Stimulated activated CD4-positive, alpha-beta T cell treated with anti-CD3 and anti-CD28 coated beads, TNF-alpha, amount 100 ng/mL, for 1 hour (primary cell): Measurements from ENCODE around the gene B9D1.

ENCODE experiments used
- DNase-seq, 3 donors: peaks; one replicate each; pipeline ENCODE4 v3.0.0-alpha.2; 2020; ENCODE audit warnings: low read depth in 3 of 3, low spot score in 1 of 3

The B9D1 gene

DNA sequence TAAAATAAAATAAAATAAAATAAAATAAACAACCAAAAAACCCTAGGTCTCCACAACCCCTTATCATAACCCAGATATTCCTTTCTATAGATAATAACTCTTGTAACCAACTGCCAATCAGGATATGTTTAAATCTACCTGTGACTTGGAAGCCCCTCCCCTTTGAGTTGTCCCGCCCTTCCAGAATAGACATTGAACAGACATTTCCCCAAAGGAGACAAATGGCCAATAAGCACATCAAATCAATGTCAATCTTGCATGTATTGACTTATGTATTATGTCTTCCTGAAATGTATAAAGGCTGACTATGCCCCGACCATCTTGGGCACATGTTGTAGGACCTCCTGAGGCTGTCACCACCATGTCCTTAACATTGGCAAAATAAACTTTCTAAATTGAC is 14.3 kb upstream of the B9D1 start:
- DNase-seq = no peak

GRCh38 chr17:19375732-19376131 is 13.2 kb upstream of the B9D1 start:
- no peak for DNase-seq

GRCh38 chr17:19374136-19374535 is 11.6 kb upstream of the B9D1 start:
- DNase-seq = no peak

- DNase-seq = no peak
Observed at GRCh38 chr17:19372866-19373504, 10.5 kb upstream of the B9D1 start.

DNA sequence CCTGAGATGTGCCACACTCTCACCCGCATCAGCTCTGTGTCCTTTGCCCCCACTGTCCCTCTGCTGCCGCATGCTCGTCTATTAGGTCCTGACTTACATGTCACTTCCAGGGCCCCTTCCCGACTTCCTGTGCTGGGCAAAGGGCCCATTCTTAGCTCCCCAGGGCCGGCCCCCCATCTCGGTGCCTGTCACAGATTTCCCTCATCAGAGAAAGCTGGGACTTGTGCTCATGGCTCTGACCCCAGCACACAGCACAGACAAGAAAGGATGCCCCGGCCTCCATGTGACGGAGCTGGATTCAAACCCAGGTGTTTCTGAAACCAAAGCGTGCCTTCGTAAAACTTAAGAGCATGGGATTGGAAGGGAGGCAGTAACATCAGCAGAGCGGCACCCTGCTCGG is 9.9 kb upstream of the B9D1 start:
- DNase-seq = no peak

- DNase-seq = no peak
Observed at GRCh38 chr17:19372011-19372370, 9.5 kb upstream of the B9D1 start.

GRCh38 chr17:19371259-19372010 is 8.9 kb upstream of the B9D1 start:
- DNase-seq = no peak

DNA sequence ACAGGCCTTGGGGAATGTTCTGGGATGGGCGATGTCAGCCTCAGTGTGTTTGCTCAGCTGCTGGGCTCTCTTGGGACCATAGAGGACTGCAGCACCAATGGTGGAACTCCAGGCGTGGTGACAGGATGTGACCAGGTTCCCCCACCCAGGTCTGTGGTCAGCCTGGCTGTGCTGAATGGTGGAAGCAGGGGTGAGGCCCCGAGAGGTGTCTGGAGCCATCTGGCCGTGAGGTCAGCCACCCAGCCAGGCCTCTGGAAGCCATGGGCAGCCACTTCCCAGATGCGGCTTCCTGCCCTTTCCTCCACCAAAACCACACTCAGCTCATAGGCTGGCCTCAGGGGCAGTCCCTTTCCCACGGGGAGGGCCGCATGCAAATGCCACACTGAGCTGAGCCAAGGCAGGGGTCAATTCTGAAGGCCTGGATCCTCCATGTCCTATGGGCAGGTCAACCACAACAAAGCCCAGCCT is 8.0 kb upstream of the B9D1 start:
- DNase-seq = no peak

- no peak for DNase-seq
Observed at GRCh38 chr17:19369846-19370492, 7.4 kb upstream of the B9D1 start.

DNA sequence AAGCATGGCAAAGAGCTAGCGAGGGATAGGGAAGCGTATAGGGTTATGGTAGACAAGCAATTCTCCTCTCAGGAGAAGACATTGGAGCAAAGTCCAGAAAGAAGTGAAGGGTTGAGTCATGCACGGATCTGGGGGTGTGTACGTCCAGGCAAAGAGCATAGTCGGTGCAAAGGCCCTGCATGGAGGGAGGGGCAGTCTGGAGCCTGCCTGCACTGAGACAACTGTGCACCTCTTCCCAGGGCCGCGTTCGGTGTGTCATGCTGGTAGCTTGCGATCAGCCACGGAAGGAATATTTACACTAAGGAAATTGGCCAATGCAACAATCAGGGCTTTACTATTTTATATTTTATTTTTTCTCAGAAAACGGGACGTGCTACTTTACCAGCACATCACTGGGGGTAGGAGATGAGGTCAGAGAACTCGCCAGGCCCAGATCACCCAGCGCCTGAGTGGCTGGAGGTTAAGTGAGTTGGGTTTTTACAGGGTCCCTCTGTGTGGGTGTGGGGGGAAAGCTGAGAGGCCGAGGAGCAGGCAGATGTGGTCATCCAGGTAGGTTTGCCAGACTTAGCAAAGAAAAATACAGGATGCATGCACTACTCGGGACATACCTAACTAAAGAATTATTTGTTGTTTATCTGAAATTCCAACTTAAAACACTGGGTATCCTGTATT is 6.7 kb upstream of the B9D1 start:
- no peak for DNase-seq

DNA sequence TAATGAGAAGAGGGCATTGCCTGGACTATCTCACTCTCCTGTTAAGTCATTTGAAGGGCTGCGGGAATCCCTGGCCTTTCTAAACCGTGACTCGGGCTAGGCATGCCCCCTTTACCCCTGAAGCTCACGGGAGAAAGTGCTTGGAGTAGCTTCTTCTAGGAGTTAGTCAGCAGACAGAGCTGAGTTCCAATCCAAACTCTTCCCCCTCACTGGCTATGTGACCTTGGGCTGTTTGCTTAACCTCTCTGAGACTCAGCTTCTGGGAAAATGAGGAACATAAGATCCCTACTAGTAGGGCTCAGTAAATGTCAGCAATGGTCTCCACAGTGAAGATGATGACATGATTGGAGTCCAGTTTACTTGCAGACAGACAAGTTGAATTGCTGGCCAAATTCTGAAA is 5.7 kb upstream of the B9D1 start:
- DNase-seq = no peak

DNA sequence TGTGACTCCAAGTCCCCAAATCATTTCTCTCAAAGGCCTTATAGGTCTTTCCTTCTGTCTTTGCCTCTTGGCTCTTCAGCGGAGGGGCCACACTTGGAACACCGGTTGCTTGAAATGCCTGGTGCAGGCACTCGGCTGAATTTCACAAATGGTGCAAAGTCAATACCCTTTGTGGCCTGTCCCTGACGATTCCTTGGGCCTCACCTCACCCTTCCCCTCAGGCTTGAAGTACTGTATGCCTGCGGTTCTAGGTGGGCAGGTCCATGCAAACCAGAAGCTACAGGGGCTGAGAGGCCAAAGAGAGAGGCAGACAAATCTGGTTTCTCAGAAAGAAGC is 4.1 kb upstream of the B9D1 start:
- DNase-seq = no peak

- no peak for DNase-seq
Observed at GRCh38 chr17:19365833-19366636, 3.5 kb upstream of the B9D1 start.

DNA sequence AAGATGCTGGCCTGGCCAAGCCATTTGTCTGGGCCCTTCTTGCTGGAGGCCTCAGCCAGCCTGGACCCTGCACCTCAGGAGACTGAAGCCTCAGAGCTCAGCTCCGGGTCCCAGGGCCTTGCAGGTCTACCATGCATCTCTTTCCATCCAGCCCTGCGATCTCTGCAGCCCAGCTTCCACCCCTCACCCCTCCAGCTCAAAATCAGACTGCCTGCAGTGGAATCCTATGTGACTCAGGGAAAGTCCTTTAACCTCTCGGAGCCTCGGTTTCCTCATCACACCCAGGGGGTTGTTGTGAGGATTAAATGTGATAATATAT is 2.9 kb upstream of the B9D1 start:
- DNase-seq = no peak

GRCh38 chr17:19364699-19365498 is 2.4 kb upstream of the B9D1 start:
- no peak for DNase-seq

DNA sequence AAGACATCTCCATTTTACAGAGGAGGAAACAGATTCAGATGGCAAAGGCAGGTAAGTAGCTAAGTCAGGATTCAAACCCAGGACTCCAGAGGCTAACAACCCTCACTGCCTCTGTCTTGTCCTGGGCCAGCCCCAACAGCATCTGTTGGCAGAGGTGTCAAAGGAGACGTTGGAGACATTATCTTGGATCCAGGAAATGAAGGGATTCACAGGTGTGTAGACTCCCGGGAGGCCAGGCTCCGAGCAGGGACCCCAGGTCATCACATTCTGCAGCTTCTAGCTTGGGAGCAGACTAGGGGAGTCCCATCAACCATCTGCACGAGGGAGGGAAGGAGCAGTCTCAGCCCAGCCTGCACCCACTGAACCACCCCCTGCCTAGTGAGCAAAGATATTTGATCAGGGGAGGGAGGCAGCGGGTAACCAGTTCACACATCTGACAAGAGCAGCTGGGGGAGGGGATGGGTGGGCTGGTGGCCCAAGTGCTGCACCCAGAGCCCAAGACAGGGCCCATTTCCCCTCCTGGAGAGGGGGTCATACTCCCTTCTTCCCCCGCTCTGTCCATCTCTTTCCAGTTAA is 1.0 kb upstream of the B9D1 start:
- no peak for DNase-seq

- DNase-seq = no peak
Observed at GRCh38 chr17:19363114-19363438, 553 bp upstream of the B9D1 start.

GRCh38 chr17:19361944-19362276 is 613 bp downstream of the B9D1 start:
- DNase-seq = no peak

DNA sequence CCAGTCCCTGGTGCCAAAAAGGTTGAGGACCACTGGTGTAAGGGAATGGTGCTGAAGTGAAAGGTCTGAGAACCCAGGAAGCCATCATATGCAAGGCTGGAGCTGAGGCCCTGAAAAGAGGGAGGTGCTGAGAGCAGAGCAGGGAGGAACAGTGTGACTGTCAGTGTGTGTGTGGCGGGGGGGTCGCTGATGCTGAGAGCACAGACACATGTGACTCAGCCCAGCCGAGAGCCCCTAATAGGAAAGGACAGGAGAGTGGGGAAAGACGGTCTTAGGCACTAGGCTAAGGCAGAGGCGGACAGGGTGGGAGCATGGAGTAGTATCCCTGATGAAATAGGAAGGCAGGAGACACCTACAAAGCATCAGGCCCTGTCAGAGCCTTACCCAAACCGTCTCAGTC is 1.2 kb downstream of the B9D1 start:
- no peak for DNase-seq

DNA sequence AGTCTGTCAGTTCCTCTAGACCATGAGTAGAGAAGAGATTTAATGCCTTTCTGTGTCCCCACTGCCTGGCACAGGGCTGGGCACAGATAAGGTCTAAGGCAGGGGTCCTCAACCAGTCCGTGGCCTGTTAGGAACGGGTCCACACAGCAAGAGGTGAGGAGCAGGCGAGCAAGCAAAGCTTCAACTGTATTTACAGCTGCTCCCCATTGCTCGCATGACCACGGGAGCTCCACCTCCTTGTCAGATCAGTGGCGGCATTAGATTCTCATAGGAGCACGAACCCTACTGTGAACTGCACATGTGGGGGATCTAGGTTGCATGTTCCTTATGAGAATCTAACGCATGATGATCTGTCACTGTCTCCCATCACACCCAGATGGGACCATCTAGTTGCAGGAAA is 1.8 kb downstream of the B9D1 start:
- no peak for DNase-seq

DNA sequence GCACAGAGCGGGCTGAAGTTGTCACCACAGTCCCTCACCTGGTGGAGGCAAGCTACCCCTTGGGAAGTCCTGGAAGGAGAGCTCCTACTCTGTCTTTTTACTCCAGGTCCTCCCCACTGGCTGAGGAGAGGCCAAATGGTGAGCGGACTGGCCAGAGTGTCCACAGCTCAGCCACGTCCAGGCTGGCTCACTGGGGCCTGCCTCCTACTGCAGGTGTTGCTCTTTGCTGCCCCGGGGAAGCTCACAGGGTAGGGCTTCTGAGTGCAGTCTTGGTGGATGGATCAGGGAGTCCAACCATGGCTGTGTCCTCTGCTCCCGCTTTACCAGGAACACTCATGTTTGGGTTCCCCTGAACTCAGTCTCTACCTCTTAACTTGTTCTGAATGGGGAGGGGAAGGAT is 2.7 kb downstream of the B9D1 start:
- DNase-seq = no peak
